ENCODE results near the gene ITLN2.
"Not testable (repeated sequence)": the region's sequence is repeated elsewhere in the genome, so short reads cannot be mapped to it uniquely, and the experiment has no call there.

The ITLN2 gene

GRCh38 chr1:160954158-160955104 lies at the start of gene ITLN2:
ITLN2 (minus strand) TSS chr1:160954809; CDS start chr1:160954741, 68 bp downstream.
- DNase-seq = peak in 1 of 2 experiments; percentile 35

GRCh38 chr1:161001525-161001924 lies 46.9 kb upstream of the ITLN2 start:
- DNase-seq = peak in 1 of 2 experiments; percentile 20

- DNase-seq = no peak
These were observed 46.3 kb upstream of the ITLN2 start for GRCh38 chr1:161000736-161001480.

- DNase-seq = no peak
These were observed 44.8 kb upstream of the ITLN2 start for GRCh38 chr1:160999376-160999775.

- peak in 1 of 2 experiments; percentile 30 for DNase-seq
These were observed 42.9 kb upstream of the ITLN2 start for GRCh38 chr1:160997323-160998038.

GRCh38 chr1:160996178-160996577 lies 41.6 kb upstream of the ITLN2 start:
- no peak for DNase-seq

GRCh38 chr1:160993544-160994193 lies 39.1 kb upstream of the ITLN2 start:
- DNase-seq = peak; percentile 6 to 39

GRCh38 chr1:160992036-160992435 lies 37.4 kb upstream of the ITLN2 start:
- DNase-seq = not testable (repeated sequence)

GRCh38 chr1:160987359-160988050 lies 32.9 kb upstream of the ITLN2 start:
- peak in 1 of 2 experiments; percentile 24 for DNase-seq

- DNase-seq = no peak
These were observed 31.1 kb upstream of the ITLN2 start for GRCh38 chr1:160985723-160986122.

- DNase-seq = no peak
These were observed 27.2 kb upstream of the ITLN2 start for GRCh38 chr1:160981584-160982411.

GRCh38 chr1:160979286-160979685 lies 24.7 kb upstream of the ITLN2 start:
- no peak for DNase-seq

GRCh38 chr1:160978510-160978927 lies 23.9 kb upstream of the ITLN2 start:
- no peak for DNase-seq

- no peak for DNase-seq
These were observed 20.4 kb upstream of the ITLN2 start for GRCh38 chr1:160975026-160975425.

GRCh38 chr1:160973491-160973890 lies 18.9 kb upstream of the ITLN2 start:
- DNase-seq = no peak

GRCh38 chr1:160972939-160973338 lies 18.3 kb upstream of the ITLN2 start:
- no peak for DNase-seq

GRCh38 chr1:160971618-160972056 lies 17.0 kb upstream of the ITLN2 start:
- DNase-seq = no peak

GRCh38 chr1:160963521-160963920 lies 8.9 kb upstream of the ITLN2 start:
- DNase-seq = no peak

- DNase-seq = no peak
These were observed 6.8 kb upstream of the ITLN2 start for GRCh38 chr1:160961419-160961818.

GRCh38 chr1:160956966-160957365 lies 2.4 kb upstream of the ITLN2 start:
- DNase-seq = no peak

- DNase-seq = no peak
These were observed 1.6 kb downstream of the ITLN2 start for GRCh38 chr1:160953030-160953429.
